OCI-LY1 (cell line): ENCODE measurements around the gene TBRG4.
"Not testable (repeated sequence)": the region's sequence is repeated elsewhere in the genome, so short reads cannot be mapped to it uniquely, and the experiment has no call there.

ENCODE experiments used
- H2AFZ ChIP-seq: fragments of 200-600 bp; sonication (generic), shearing (Covaris generic); 2 replicates; pipeline ENCODE4 v1.6.0; 2014; ENCODE audit warnings: antibody characterized with exemption, mild to moderate bottlenecking, low read length
- H3F3A ChIP-seq: fragments of 200-600 bp; sonication (generic), shearing (Covaris generic); 2 replicates; pipeline ENCODE4 v1.6.0; 2014; ENCODE audit warnings: mild to moderate bottlenecking, antibody characterized with exemption, low read length, moderate library complexity; ENCODE audit not compliant: insufficient read depth
- H3K27ac ChIP-seq: fragments of 200-600 bp; sonication (generic); 2 replicates; pipeline ENCODE4 v1.5.1; 2014; ENCODE audit warnings: low read length, mixed run types, mild to moderate bottlenecking, low read depth; ENCODE audit not compliant: poor library complexity, severe bottlenecking
- H3K27me3 ChIP-seq: fragments of 200-600 bp; sonication (generic); 2 replicates; pipeline ENCODE4 v1.6.0; 2014; ENCODE audit warnings: antibody characterized with exemption, mild to moderate bottlenecking, low read length, moderate library complexity; ENCODE audit not compliant: insufficient read depth
- H3K36me3 ChIP-seq: fragments of 200-600 bp; sonication (generic); 2 replicates; pipeline ENCODE4 v1.6.1; 2014; ENCODE audit warnings: mild to moderate bottlenecking, antibody characterized with exemption, low read length, moderate library complexity, mixed read lengths; ENCODE audit not compliant: insufficient read depth
- H3K4me1 ChIP-seq: fragments of 200-600 bp; sonication (generic); 2 replicates; pipeline ENCODE4 v1.5.1; 2014; ENCODE audit warnings: mild to moderate bottlenecking, low read length, moderate library complexity; ENCODE audit not compliant: insufficient read depth, severe bottlenecking
- H3K4me2 ChIP-seq: fragments of 200-600 bp; sonication (generic), shearing (Covaris generic); 2 replicates; pipeline ENCODE4 v1.6.1; 2014; ENCODE audit warnings: low read length
- H3K4me3 ChIP-seq: fragments of 200-600 bp; sonication (generic); 2 replicates; pipeline ENCODE4 v1.5.1; 2014; ENCODE audit warnings: low read length, low read depth, mild to moderate bottlenecking, mixed read lengths; ENCODE audit not compliant: poor library complexity, severe bottlenecking
- H3K79me2 ChIP-seq: fragments of 200-600 bp; shearing (Covaris generic); 2 replicates; pipeline ENCODE4 v1.6.1; 2016; ENCODE audit warnings: mixed run types, low read length, mixed read lengths; ENCODE audit not compliant: insufficient read depth
- H3K9ac ChIP-seq: fragments of 200-600 bp; sonication (generic), shearing (Covaris generic); 2 replicates; pipeline ENCODE4 v1.6.1; 2014; ENCODE audit warnings: mild to moderate bottlenecking, low read length, mixed read lengths
- H3K9me2 ChIP-seq: fragments of 200-600 bp; sonication (generic), shearing (Covaris generic); 2 replicates; pipeline ENCODE4 v1.6.1; 2014; ENCODE audit warnings: low read depth, mild to moderate bottlenecking, low read length, mixed read lengths
- H3K9me3 ChIP-seq: fragments of 200-600 bp; shearing (Covaris generic); 2 replicates; pipeline ENCODE4 v1.6.1; 2014; ENCODE audit warnings: low read length, mixed read lengths
- H4K20me1 ChIP-seq: fragments of 200-600 bp; sonication (generic), shearing (Covaris generic); 2 replicates; pipeline ENCODE4 v1.6.0; 2016; ENCODE audit warnings: mild to moderate bottlenecking, low read length; ENCODE audit not compliant: insufficient read depth
- CTCF ChIP-seq: fragments of 200-600 bp; sonication (generic), shearing (Covaris generic); IDR thresholded peaks from 2 replicates; pipeline ENCODE4 v1.5.1; 2017; ENCODE audit warnings: mild to moderate bottlenecking, antibody characterized with exemption, low read length, moderate library complexity, mixed read lengths
- EZH2 ChIP-seq: fragments of 200-600 bp; sonication (generic), shearing (Covaris generic); IDR thresholded peaks from 2 replicates; pipeline ENCODE4 v1.8.0; 2017; ENCODE audit warnings: borderline replicate concordance, mixed run types, mild to moderate bottlenecking, antibody characterized with exemption, low read length, moderate library complexity, mixed read lengths

Gene TBRG4

DNA sequence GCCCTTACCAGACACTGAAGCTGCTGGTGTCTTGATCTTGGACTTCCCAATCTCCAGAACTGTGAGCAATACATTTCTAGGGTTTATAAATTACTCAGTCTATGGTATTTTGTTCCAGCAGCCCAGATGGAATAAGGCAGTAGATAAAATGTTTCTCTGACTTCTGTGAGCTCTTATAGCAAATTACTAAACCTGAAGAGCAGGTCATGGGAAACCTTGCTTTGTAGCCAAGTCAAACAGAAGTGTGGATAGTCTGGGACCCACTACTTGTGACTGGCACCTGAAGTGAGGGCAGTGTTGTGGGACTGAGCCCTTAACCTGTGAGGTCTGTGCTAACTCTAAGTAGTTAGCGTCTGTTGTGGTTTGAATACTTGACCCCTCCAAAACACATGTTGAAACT lies 4.6 kb upstream of the TBRG4 start:
- Histone ChIP-seq H3K4me2 (no peak overlapping the region), H3K9me3 (no peaks in the 10 kb centered on the region), H2AFZ (no peak overlapping the region), H3K27ac (no peak overlapping the region), H4K20me1 (no peaks in the 10 kb centered on the region), H3K79me2 (peaks cover 3% of the 10 kb centered on the region), H3K9me2 (no peaks in the 10 kb centered on the region), H3K9ac (no peak overlapping the region), H3K36me3 (no peaks in the 10 kb centered on the region), H3K4me1 (peaks cover 9% of the 10 kb centered on the region), H3K4me3 (no peak overlapping the region), H3F3A (peaks cover 5% of the 10 kb centered on the region; the same call in 1 of the 2 replicates), H3K27me3 (peaks cover 15% of the 10 kb centered on the region; the same call in 1 of the 2 replicates)
- TF ChIP-seq EZH2 (no peak), CTCF (no peak)

- no peaks in the 10 kb centered on the region for H4K20me1 ChIP-seq
- no peak for TF ChIP-seq CTCF
- TF ChIP-seq EZH2: no peak
- no peaks in the 10 kb centered on the region for H3K9me2 ChIP-seq
- H3F3A ChIP-seq: peaks cover 5% of the 10 kb centered on the region; the same call in 1 of the 2 replicates
- no peak overlapping the region for H3K4me2 ChIP-seq
- peaks cover 14% of the 10 kb centered on the region for H3K79me2 ChIP-seq
- H3K36me3 ChIP-seq: peaks cover 3% of the 10 kb centered on the region; the same call in 1 of the 2 replicates
- peaks cover 17% of the 10 kb centered on the region for H3K4me1 ChIP-seq
- no peak overlapping the region for H3K27ac ChIP-seq
- H3K27me3 ChIP-seq: peaks cover 15% of the 10 kb centered on the region; the same call in 1 of the 2 replicates
- no peak overlapping the region for H2AFZ ChIP-seq
- no peaks in the 10 kb centered on the region for H3K9me3 ChIP-seq
- no peak overlapping the region for H3K4me3 ChIP-seq
- no peak overlapping the region for H3K9ac ChIP-seq
These were observed 3.4 kb upstream of the TBRG4 start for GRCh38 chr7:45114926-45115325.

DNA sequence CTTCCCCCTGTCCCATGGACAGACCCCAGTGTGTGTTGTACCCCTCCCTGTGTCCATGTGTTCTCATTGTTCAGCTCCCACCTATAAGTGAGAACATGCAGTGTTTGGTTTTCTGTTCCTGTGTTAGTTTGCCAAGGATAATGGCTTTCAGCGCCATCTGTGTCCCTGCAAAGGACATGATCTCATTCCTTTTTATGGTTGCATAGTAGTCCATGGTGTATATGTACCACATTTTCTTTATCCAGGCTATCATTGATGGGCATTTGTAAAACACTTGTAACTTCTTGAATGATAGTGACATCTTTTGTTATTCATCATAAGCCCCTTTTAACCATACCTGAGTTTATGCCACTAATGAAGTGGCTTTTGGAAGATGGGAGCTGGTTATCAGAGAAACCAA lies 2.8 kb upstream of the TBRG4 start:
- Histone ChIP-seq H3K27me3 (peaks cover 15% of the 10 kb centered on the region; the same call in 1 of the 2 replicates), H3K79me2 (peaks cover 21% of the 10 kb centered on the region), H3K4me1 (peaks cover 24% of the 10 kb centered on the region)
- not testable (repeated sequence) for H3K36me3 ChIP-seq, H4K20me1 ChIP-seq, H2AFZ ChIP-seq, H3K9me3 ChIP-seq, H3K4me3 ChIP-seq, H3K9ac ChIP-seq, H3K27ac ChIP-seq, H3F3A ChIP-seq, H3K9me2 ChIP-seq, H3K4me2 ChIP-seq

GRCh38 chr7:45112648-45113047 lies 1.2 kb upstream of the TBRG4 start:
- H3K4me3 ChIP-seq: peak overlapping the region; percentile 81
- TF ChIP-seq EZH2 (no peak), CTCF (no peak)
- H3K79me2 ChIP-seq: peaks cover 37% of the 10 kb centered on the region
- peaks cover 5% of the 10 kb centered on the region; the same call in 1 of the 2 replicates for H3F3A ChIP-seq
- H3K4me2 ChIP-seq: peak overlapping the region; percentile 67
- no peak overlapping the region for H3K27ac ChIP-seq
- H3K36me3 ChIP-seq: peaks cover 24% of the 10 kb centered on the region
- no peaks in the 10 kb centered on the region; the same call in 1 of the 2 replicates for H4K20me1 ChIP-seq
- peaks cover 40% of the 10 kb centered on the region for H3K4me1 ChIP-seq
- H3K9me3 ChIP-seq: no peaks in the 10 kb centered on the region
- no peaks in the 10 kb centered on the region for H3K9me2 ChIP-seq
- peaks cover 15% of the 10 kb centered on the region; the same call in 1 of the 2 replicates for H3K27me3 ChIP-seq
- H3K9ac ChIP-seq: no peak overlapping the region; the same call in 1 of the 2 replicates
- no peak overlapping the region for H2AFZ ChIP-seq
